H9 (cell line): ENCODE measurements around the gene COL27A1. TPM values are rescaled to one million over a fixed set of nuclear protein-coding genes. Genes with fewer than 3 reads are reported as not detected.

Experiments used
- DNase-seq: peaks from one replicate; pipeline ENCODE4 v3.0.0-alpha.2; 2017
- H2AFZ ChIP-seq: one replicate; pipeline ENCODE4 v1.6.1; 2013; ENCODE audit warnings: mild to moderate bottlenecking, low read length, control low read depth, moderate library complexity
- H2AK5ac ChIP-seq: 2 replicates; pipeline ENCODE4 v1.6.1; 2013; ENCODE audit warnings: low read length, control low read depth, mixed read lengths; ENCODE audit not compliant: insufficient read length
- H2BK120ac ChIP-seq: one replicate; pipeline ENCODE4 v1.6.1; 2013; ENCODE audit warnings: low read depth, mild to moderate bottlenecking, low read length, control low read depth, inconsistent platforms; ENCODE audit not compliant: poor library complexity, severe bottlenecking
- H2BK12ac ChIP-seq: 2 replicates; pipeline ENCODE4 v1.6.1; 2013; ENCODE audit warnings: low read length, control low read depth, mixed read lengths, low read depth; ENCODE audit not compliant: insufficient read length
- H2BK15ac ChIP-seq: 2 replicates; pipeline ENCODE4 v1.6.1; 2013; ENCODE audit warnings: low read depth, low read length, control low read depth
- H2BK20ac ChIP-seq: one replicate; pipeline ENCODE4 v1.6.1; 2013; ENCODE audit warnings: low read depth, mild to moderate bottlenecking, low read length, control low read depth, inconsistent platforms; ENCODE audit not compliant: poor library complexity, severe bottlenecking
- H2BK5ac ChIP-seq: 2 replicates; pipeline ENCODE4 v1.6.1; 2013; ENCODE audit warnings: low read length, control low read depth, mixed read lengths; ENCODE audit not compliant: insufficient read length
- H3K14ac ChIP-seq: 2 replicates; pipeline ENCODE4 v1.6.1; 2013; ENCODE audit warnings: low read length, control low read depth; ENCODE audit not compliant: insufficient read depth
- H3K18ac ChIP-seq: 2 replicates; pipeline ENCODE4 v1.6.1; 2013; ENCODE audit warnings: low read depth, mild to moderate bottlenecking, mixed read lengths, low read length, control low read depth; ENCODE audit not compliant: insufficient read length
- H3K23ac ChIP-seq: 2 replicates; pipeline ENCODE4 v1.6.1; 2013; ENCODE audit warnings: low read length, control low read depth, mixed read lengths, low read depth; ENCODE audit not compliant: insufficient read length
- H3K23me2 ChIP-seq: 2 replicates; pipeline ENCODE4 v1.6.1; 2013; ENCODE audit warnings: low read depth, mild to moderate bottlenecking, mixed read lengths, low read length, control low read depth; ENCODE audit not compliant: insufficient read length, poor library complexity, severe bottlenecking
- H3K27ac ChIP-seq: 2 replicates; pipeline ENCODE4 v1.5.1; 2013; ENCODE audit warnings: low read length, control low read depth, mixed read lengths, low read depth; ENCODE audit not compliant: insufficient read length
- H3K27me3 ChIP-seq: 2 replicates; pipeline ENCODE4 v1.6.1; 2013; ENCODE audit warnings: low read length, control low read depth, inconsistent platforms; ENCODE audit not compliant: insufficient read depth
- H3K4ac ChIP-seq: 2 replicates; pipeline ENCODE4 v1.6.1; 2013; ENCODE audit warnings: low read depth, mild to moderate bottlenecking, control low read depth, inconsistent platforms, low read length, moderate library complexity
- H3K4me1 ChIP-seq: 2 replicates; pipeline ENCODE4 v1.6.1; 2013; ENCODE audit warnings: low read length, control low read depth, inconsistent platforms; ENCODE audit not compliant: insufficient read depth
- H3K4me2 ChIP-seq: 2 replicates; pipeline ENCODE4 v1.6.1; 2013; ENCODE audit warnings: low read length, control low read depth, mixed read lengths; ENCODE audit not compliant: insufficient read length, insufficient read depth
- H3K56ac ChIP-seq: 2 replicates; pipeline ENCODE4 v1.6.1; 2013; ENCODE audit warnings: low read depth, mild to moderate bottlenecking, mixed read lengths, low read length, control low read depth; ENCODE audit not compliant: insufficient read length
- H3K79me1 ChIP-seq: 2 replicates; pipeline ENCODE4 v1.6.1; 2013; ENCODE audit warnings: low read depth, mild to moderate bottlenecking, moderate library complexity, low read length, control low read depth, inconsistent platforms; ENCODE audit not compliant: insufficient read depth, poor library complexity, severe bottlenecking
- H3K79me2 ChIP-seq: 2 replicates; pipeline ENCODE4 v1.6.1; 2013; ENCODE audit warnings: low read length, control low read depth, inconsistent platforms; ENCODE audit not compliant: insufficient read depth
- H3K9ac ChIP-seq: 2 replicates; pipeline ENCODE4 v1.6.1; 2013; ENCODE audit warnings: low read length, control low read depth, mixed read lengths; ENCODE audit not compliant: insufficient read length; ENCODE audit errors: extremely low read depth
- H3K9me3 ChIP-seq: one replicate; pipeline ENCODE4 v1.6.1; 2013; ENCODE audit warnings: low read depth, low read length, inconsistent platforms; ENCODE audit not compliant: control insufficient read depth
- H3T11ph ChIP-seq: one replicate; pipeline ENCODE4 v1.6.1; 2013; ENCODE audit warnings: mild to moderate bottlenecking, low read length, control low read depth, inconsistent platforms
- H4K20me1 ChIP-seq: one replicate; pipeline ENCODE4 v1.6.1; 2013; ENCODE audit not compliant: control insufficient read depth, insufficient read length, insufficient read depth
- H4K5ac ChIP-seq: 2 replicates; pipeline ENCODE4 v1.6.1; 2013; ENCODE audit warnings: low read depth, mild to moderate bottlenecking, mixed read lengths, low read length, control low read depth; ENCODE audit not compliant: insufficient read length
- H4K8ac ChIP-seq: replicated peaks from 2 replicates; pipeline ENCODE4 v1.6.1; 2013; ENCODE audit warnings: low read length, control low read depth, mixed read lengths, low read depth; ENCODE audit not compliant: insufficient read length
- H4K91ac ChIP-seq: 2 replicates; pipeline ENCODE4 v1.6.1; 2013; ENCODE audit warnings: low read depth, mild to moderate bottlenecking, moderate library complexity, mixed read lengths, low read length, control low read depth; ENCODE audit not compliant: insufficient read length
- H3K27ac Mint-ChIP-seq, 3 experiments: 2 replicates in 2 of 3; 3 replicates in 1 of 3; pipeline ENCODE4 v1.8.0; 2020 to 2021; ENCODE audit warnings: mixed read lengths in 3 of 3, mild to moderate bottlenecking in 1 of 3, moderate library complexity in 1 of 3
- H3K27me3 Mint-ChIP-seq: 2 replicates; pipeline ENCODE4 v1.8.0; 2021; ENCODE audit warnings: low read depth, mild to moderate bottlenecking, moderate library complexity, mixed read lengths
- H3K36me3 Mint-ChIP-seq, 3 experiments: 2 replicates in 2 of 3; 3 replicates in 1 of 3; pipeline ENCODE4 v1.8.0; 2020 to 2021; ENCODE audit warnings: low read depth in 3 of 3, mixed read lengths in 3 of 3; ENCODE audit not compliant: insufficient read depth in 1 of 3
- H3K4me1 Mint-ChIP-seq, 2 experiments: 2 replicates each; pipeline ENCODE4 v1.8.0; 2020; ENCODE audit warnings: mixed read lengths in 2 of 2
- H3K4me3 Mint-ChIP-seq, 2 experiments: 2 replicates in 1 of 2; 3 replicates in 1 of 2; pipeline ENCODE4 v1.8.0; 2020 to 2021; ENCODE audit warnings: mild to moderate bottlenecking in 2 of 2, mixed read lengths in 2 of 2, moderate library complexity in 1 of 2
- H3K9me3 Mint-ChIP-seq, 2 experiments: 2 replicates in 1 of 2; 3 replicates in 1 of 2; pipeline ENCODE4 v1.8.0; 2020; ENCODE audit warnings: mild to moderate bottlenecking in 2 of 2, mixed read lengths in 2 of 2, moderate library complexity in 1 of 2
- CTCF ChIP-seq: fragments of 200-600 bp; sonication (generic); conservative IDR thresholded peaks from 3 replicates; pipeline ENCODE4 v1.8.0; 2021; ENCODE audit warnings: antibody characterized with exemption, mild to moderate bottlenecking
- total RNA-seq: library from RNA; stranded (reverse); gene quantifications from 2 replicates; pipeline ENCODE4 v1.2.1, GENCODE V29; 2021

COL27A1 gene
- total RNA-seq, 1 experiment from 2014 or later, result 17.9 TPM

- Histone ChIP-seq H3K79me1 (no peaks in the 10 kb centered on the region), H3K9ac (no peak overlapping the region), H3K14ac (no peak overlapping the region), H3K4me2 (no peak overlapping the region), H3T11ph (no peak overlapping the region), H2AK5ac (no peak overlapping the region), H4K20me1 (no peaks in the 10 kb centered on the region), H3K56ac (no peak overlapping the region), H2BK12ac (no peak overlapping the region), H4K8ac (no peak overlapping the region), H2BK5ac (no peak overlapping the region), H3K27me3 (no peaks in the 10 kb centered on the region), H3K4me1 (no peaks in the 10 kb centered on the region), H2BK15ac (no peak overlapping the region), H4K5ac (no peak overlapping the region), H3K23me2 (no peaks in the 10 kb centered on the region), H4K91ac (no peak overlapping the region), H3K27ac (no peak overlapping the region), H2BK20ac (no peak overlapping the region), H3K9me3 (peaks cover 5% of the 10 kb centered on the region), H2BK120ac (no peak overlapping the region), H3K18ac (no peak overlapping the region), H3K4ac (no peak overlapping the region), H2AFZ (no peak overlapping the region), H3K79me2 (no peaks in the 10 kb centered on the region), H3K23ac (no peak overlapping the region)
- H3K27ac Mint-ChIP-seq, result no peak overlapping the region
- DNase-seq, result no peak
- H3K36me3 Mint-ChIP-seq, result peaks cover 31 to 44% (median 40%) of the 10 kb centered on the region in 3 experiments
- no peak for TF ChIP-seq CTCF
- H3K4me1 Mint-ChIP-seq, result peaks cover 2 to 3% of the 10 kb centered on the region in 2 experiments; a peak in 3 of 4 replicates
- H3K4me3 Mint-ChIP-seq, result no peak overlapping the region
- peaks cover 15 to 18% of the 10 kb centered on the region in 2 experiments; a peak in 4 of 5 replicates for H3K9me3 Mint-ChIP-seq
- H3K27me3 Mint-ChIP-seq, result no peaks in the 10 kb centered on the region
Observed at GRCh38 chr9:114294664-114295063, 139.3 kb downstream of the COL27A1 start.
